Measurements from ENCODE around the gene PTGIS. TPM values are rescaled to one million over a fixed set of nuclear protein-coding genes. Genes with fewer than 3 reads are reported as not detected.

Gene PTGIS
- total and polyA plus RNA-seq, 2 of the 4 experiments (the other 2 are of a cell fraction): 1.6 to 2.6 TPM

DNA sequence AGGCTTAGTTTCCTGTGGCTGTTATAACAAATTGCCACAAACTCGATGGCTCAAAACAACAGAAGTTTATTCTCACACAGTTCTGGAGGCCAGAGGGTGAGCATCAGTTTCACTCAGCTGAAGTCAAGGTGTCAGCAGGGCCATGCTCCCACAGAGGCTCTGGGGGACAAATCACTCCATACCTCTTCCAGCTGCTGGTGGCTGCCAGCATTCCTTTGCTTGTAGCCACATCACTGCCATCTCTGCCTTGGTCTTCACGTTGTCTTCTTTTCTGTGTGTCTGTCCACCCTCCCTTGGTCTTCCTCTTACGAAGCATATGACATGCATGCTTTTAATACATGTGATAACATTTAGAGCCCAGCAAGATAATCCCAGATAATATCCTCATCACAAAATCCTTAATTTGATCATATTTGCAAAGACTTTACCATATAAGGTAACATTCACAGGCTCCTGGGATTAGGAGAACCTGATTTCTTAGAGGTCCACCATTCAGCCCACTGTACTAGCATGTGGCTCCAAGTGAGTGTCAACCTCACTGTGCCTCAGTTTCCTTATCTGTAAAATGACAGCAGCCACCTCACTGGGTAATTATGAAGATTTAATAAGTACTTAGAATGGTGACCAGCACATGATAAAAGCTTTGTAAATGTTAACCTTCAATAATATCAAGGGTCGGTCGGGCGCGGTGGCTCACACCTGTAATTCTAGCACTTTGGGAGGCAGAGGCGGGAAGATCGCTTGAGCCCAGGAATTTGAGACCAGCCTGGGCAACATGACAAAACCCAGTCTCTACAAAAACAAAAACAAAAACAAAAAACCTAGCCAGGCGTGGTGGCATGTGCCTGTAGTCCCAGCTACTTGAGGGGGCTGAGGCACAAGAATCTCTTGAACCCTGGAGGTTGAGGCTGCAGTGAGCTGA lies 14.7 kb upstream of the PTGIS start:
- ChIA-PET CTCF (interaction anchor here (1.3 kb wide), 1 partner anchor 26 kb away, joined by 3 read pairs; no protein-coding TSS in a partner anchor), POLR2A (ENCODE audit: unreplicated experiment) (interaction anchor here (0.5 kb wide), 1 partner anchor 182 kb away, joined by 7 read pairs; no protein-coding TSS in a partner anchor)
- no TSS peak for BruUV-seq (replicated peaks)
- Histone ChIP-seq H3K9me1 (ENCODE audit: insufficient read depth, low read length) (peaks cover 3% of the 10 kb centered on the region), H2AK9ac (replicated peaks; ENCODE audit: low read depth, low read length, poor library complexity) (no peak overlapping the region), H2BK15ac (ENCODE audit: low read depth, low read length) (no peak overlapping the region; the same call in 2 of the 3 replicates), H3K79me1 (ENCODE audit: low read depth in 1 of 2, low read length in 2 of 2) (no peaks in the 10 kb centered on the region), H3K27me3 (ENCODE audit: control insufficient read depth, insufficient read depth, low read length) (no peaks in the 10 kb centered on the region), H3K9me3 (ENCODE audit: control insufficient read depth, insufficient read depth, low read length) (peaks cover 11% of the 10 kb centered on the region), H2BK120ac (ENCODE audit: low read depth, low read length) (peak overlapping the region; percentile 48; the same call in 1 of the 2 replicates), H3K14ac (replicated peaks; ENCODE audit: low read depth, low read length) (no peak overlapping the region), H4K20me1 (ENCODE audit: insufficient read depth, low read length) (no peaks in the 10 kb centered on the region), H3K36me3 (ENCODE audit: control insufficient read depth, insufficient read depth, low read length) (no peaks in the 10 kb centered on the region), H4K5ac (ENCODE audit: low read depth, low read length) (no peak overlapping the region), H3K4me2 (ENCODE audit: low read depth, low read length) (no peak overlapping the region), H3K4ac (ENCODE audit: low read depth, low read length) (peak overlapping the region; percentile 11; the same call in 1 of the 2 replicates), H2AK5ac (ENCODE audit: low read depth, low read length) (peak overlapping the region; percentile 21; the same call in 1 of the 2 replicates), H3K4me1 (ENCODE audit: control insufficient read depth, insufficient read depth, low read length) (peaks cover 43% of the 10 kb centered on the region), H2BK20ac (ENCODE audit: low read depth, low read length) (no peak overlapping the region; the same call in 1 of the 2 replicates), H3K56ac (ENCODE audit: extremely low read depth, insufficient read depth, low read length) (no peak overlapping the region), H2AFZ (replicated peaks; ENCODE audit: low read length, poor library complexity) (no peak overlapping the region), H3K4me3 (ENCODE audit: insufficient read depth, low read depth, low read length) (no peak overlapping the region), H4K91ac (ENCODE audit: insufficient read depth, low read depth, low read length) (peak overlapping the region; percentile 96; the same call in 1 of the 2 replicates), H3K23ac (ENCODE audit: low read depth, low read length) (no peak overlapping the region), H3K27ac (ENCODE audit: insufficient read depth, low read length) (peak overlapping the region; percentile 24; the same call in 1 of the 2 replicates), H4K8ac (ENCODE audit: low read depth in 2 of 2, low read length in 2 of 2) (peak overlapping the region in 1 of 2 experiments; percentile 90; a peak in 1 of 4 replicates), H2BK5ac (ENCODE audit: low read depth, low read length, poor library complexity, severe bottlenecking) (no peak overlapping the region), H3K9ac (ENCODE audit: low read depth, low read length) (no peak overlapping the region), H3K18ac (ENCODE audit: low read depth, low read length) (peak overlapping the region; percentile 25; the same call in 1 of the 2 replicates)
- DNase-seq (no peak), ATAC-seq (ENCODE audit: low read depth) (no peak)
- intact Hi-C loops (cut with micrococcal nuclease): no loop called here
- in situ Hi-C loops (cut with MboI; ENCODE audit: low sequenced_read_pairs): no loop called here
- 74% methylated on average over 3 of the region's 10 CpGs; no CpG with 5 or more reads in 1 of the 2 experiments for WGBS, 2 experiments (ENCODE audit: extremely low coverage in 2 of 2, insufficient read length in 1 of 2)
- TF ChIP-seq MXI1 (IDR thresholded peaks at IDR 0.05; ENCODE audit: borderline replicate concordance, low read depth, low read length) (no peak), RCOR1 (IDR thresholded peaks at IDR 0.05; ENCODE audit: insufficient replicate concordance, low read length) (no peak)
- dilution Hi-C loops (cut with HindIII; ENCODE audit: low sequenced_read_pairs, unreplicated experiment): no loop called here
